Measurements from ENCODE around the gene GTPBP1.

DNA sequence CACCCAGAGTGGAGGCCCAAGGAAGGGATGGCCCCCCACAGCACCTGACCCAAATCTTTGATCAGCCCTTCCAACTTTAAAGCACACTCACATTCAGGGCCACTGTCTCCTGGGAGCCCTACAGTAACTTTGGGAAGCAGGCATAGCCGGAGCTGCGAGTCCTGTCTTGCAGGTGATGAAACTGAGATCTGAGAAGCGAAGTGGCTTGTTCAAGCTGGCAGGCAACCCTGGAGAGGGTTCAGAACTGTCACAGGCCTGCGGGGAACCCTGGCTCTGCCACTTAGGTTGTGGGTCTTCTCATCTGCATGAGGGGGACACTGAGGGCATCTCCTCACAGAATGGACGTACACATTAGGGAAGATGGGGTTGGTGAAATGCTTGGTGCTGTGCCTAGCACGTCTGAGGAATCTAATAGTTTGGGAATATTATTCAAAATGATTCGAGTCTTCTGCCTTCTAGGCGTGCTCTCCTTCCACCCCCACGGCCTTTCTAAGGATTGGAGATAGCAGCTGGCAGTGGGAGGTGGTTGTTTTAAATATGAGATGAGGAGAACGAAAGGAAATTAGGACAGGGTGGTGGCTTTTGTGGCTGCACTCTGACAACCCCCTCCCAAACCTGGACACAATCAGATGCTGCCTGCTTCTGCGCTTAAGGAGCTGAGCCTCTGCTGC, 68.9 kb downstream of the GTPBP1 start:
- TF ChIP-seq SUZ12 (IDR thresholded peaks at IDR 0.05; ENCODE audit: extremely low read depth, insufficient read depth, insufficient read length) (no peak), ZNF274 (IDR thresholded peaks at IDR 0.05; ENCODE audit: low read depth, low read length) (no peak), YY1 (IDR thresholded peaks at IDR 0.05; ENCODE audit: insufficient read depth, insufficient read length) (no peak)
